HepG2 (cell line): ENCODE measurements around the gene THRB.

Experiments used
- CTCF ChIP-seq: sonication (generic); formaldehyde crosslinking; IDR thresholded peaks from 2 replicates; pipeline ENCODE4 v1.5.0; 2020; ENCODE audit warnings: mild to moderate bottlenecking, missing genetic modification reagents, moderate library complexity
- FOXM1 ChIP-seq: sonication (generic); formaldehyde crosslinking; IDR thresholded peaks from 2 replicates; pipeline ENCODE4 v1.5.0; 2020; ENCODE audit warnings: missing genetic modification reagents
- HNF4A ChIP-seq: sonication (generic); formaldehyde crosslinking; IDR thresholded peaks from 2 replicates; pipeline ENCODE4 v1.4.0; 2020; ENCODE audit warnings: missing genetic modification reagents
- ZBTB40 ChIP-seq, 2 experiments: fragments of 450-650 bp in 1 of 2; sonication (generic) in 1 of 2; formaldehyde crosslinking in 1 of 2; IDR thresholded peaks; 2 replicates each; pipeline versions ENCODE4 v1.6.1 to v1.8.0; 2016 to 2022; ENCODE audit warnings: antibody characterized with exemption in 1 of 2, mild to moderate bottlenecking in 1 of 2, missing genetic modification reagents in 1 of 2
- ZBTB7A ChIP-seq: sonication (generic); formaldehyde crosslinking; IDR thresholded peaks from 2 replicates; pipeline ENCODE4 v1.8.0; 2022; ENCODE audit warnings: mild to moderate bottlenecking, missing genetic modification reagents
- ZBTB8A ChIP-seq: sonication (generic); formaldehyde crosslinking; IDR thresholded peaks from 2 replicates; pipeline ENCODE4 v1.4.0; 2020; ENCODE audit warnings: mild to moderate bottlenecking, low read depth, missing genetic modification reagents, borderline replicate concordance
- ZNF121 ChIP-seq: sonication (generic); formaldehyde crosslinking; IDR thresholded peaks from 2 replicates; pipeline ENCODE4 v1.5.0; 2020; ENCODE audit warnings: mild to moderate bottlenecking, missing genetic modification reagents
- ZNF883 ChIP-seq: sonication (generic); formaldehyde crosslinking; IDR thresholded peaks from 2 replicates; pipeline ENCODE4 v1.5.1; 2020; ENCODE audit warnings: mild to moderate bottlenecking, missing genetic modification reagents; ENCODE audit errors: not compliant biosample characterization
- ZSCAN30 ChIP-seq: sonication (generic); formaldehyde crosslinking; IDR thresholded peaks from 2 replicates; pipeline ENCODE4 v1.5.0; 2020; ENCODE audit warnings: mild to moderate bottlenecking, missing genetic modification reagents

- TF ChIP-seq ZBTB7A (no peak), ZSCAN30 (CRISPR knock-in tag) (no peak), FOXM1 (CRISPR knock-in tag) (no peak), HNF4A (CRISPR knock-in tag) (no peak), CTCF (CRISPR knock-in tag) (no peak), ZNF121 (CRISPR knock-in tag) (no peak), ZBTB40 (IDR thresholded peaks at IDR 0.05) (no peak), ZBTB40 (CRISPR knock-in tag; IDR thresholded peaks at IDR 0.05) (no peak), ZNF883 (CRISPR knock-in tag) (no peak), ZBTB8A (CRISPR knock-in tag) (no peak)
Observed at GRCh38 chr3:24440760-24441464, 53.7 kb downstream of the THRB start.
